GM18519 (cell line): ENCODE data around the gene SLC6A7.
"Not testable (repeated sequence)": the region's sequence is repeated elsewhere in the genome, so short reads cannot be mapped to it uniquely, and the experiment has no call there.

ENCODE experiments used
- ATAC-seq: cut with Tn5 transposase; IDR thresholded peaks from one replicate; pipeline ENCODE4 v1.9.1; 2021; ENCODE audit warnings: mild to moderate bottlenecking, moderate library complexity; ENCODE audit not compliant: unreplicated experiment, low FRiP score

Gene SLC6A7

DNA sequence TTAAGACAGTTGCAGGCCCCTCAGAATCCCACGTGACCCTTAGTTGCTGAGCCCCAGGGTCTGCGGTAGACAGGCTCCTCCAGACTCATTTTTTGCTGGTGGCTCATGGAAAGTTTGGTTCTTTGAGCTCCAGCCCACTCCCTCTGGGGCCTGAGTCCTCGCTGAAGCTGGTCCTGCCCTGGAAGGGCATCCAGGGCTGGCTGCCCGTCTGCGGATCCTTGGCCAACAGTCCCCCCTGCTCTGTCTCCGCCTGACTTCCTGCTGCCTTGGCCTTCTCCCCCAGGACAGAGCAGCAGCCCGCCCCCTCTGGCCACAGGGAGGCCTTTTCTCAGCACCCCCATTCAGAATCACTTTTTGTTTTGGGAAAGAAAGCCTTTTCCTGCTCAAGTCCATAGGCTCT lies 24.4 kb downstream of the SLC6A7 start:
- no peak for ATAC-seq

DNA sequence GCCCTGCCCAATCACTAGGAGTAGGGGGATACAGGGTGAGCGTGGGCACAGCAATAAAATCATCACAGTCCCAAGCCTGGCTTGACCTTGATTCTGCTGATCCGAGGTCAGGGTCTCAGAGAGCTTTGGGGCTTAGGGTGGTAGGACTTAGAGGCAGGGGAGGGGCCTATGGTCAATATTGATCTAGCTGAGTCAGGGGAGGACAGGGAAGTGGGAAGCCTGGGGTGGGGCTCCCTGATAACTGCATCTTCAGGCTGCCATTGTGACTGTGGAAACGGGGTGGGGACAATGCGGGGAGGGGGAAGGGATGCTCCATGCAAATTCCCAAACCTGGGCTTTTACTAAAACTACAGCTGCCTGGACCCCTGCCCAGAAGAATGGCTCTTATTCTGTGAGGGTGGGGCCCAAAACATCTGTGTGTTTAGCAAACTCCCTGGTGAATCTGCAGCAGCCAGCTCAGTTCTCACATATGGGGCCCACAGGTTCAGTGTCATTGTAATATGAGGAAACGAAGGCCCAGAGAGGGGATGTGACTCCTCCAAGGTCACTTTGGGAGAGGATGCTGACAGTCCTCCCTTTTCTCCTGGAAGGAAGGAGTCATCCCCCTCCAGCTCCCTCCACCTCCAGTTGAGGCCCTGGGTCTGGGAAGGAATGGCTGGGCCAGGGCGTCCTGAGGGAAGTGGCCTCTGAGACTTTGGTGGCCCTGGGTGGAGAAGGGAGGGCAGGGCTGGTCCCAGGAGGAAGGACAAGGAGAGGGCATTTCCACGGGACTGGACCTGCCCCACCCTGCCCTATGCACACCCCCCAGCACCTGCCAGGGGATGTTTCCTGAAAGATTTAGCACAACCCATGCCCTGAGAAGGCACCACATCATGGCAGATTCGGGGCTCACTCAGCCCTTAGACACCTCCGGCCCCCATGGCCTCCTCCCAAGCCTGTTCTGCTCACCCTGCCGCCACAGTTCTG lies 26.4 kb downstream of the SLC6A7 start:
- no peak for ATAC-seq

DNA sequence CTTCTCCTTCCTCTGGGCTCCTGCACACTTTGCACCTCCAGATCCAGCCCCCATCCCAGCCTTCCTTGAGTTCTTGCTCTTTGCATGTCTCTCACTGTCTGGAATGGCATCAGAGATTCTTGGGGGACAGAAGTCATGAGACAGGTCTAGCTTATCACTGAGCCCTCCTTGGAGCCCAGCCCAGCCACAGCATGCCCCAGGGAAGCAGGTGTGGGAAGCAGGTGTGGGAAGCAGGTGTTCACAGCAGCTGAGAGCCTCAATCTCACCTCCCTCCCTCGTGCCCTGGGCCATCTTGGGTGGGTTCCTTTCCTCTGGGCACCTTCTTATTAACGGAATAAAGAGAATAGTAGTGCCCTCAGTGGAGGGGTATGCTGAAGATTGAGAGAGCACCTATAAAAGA lies 27.2 kb downstream of the SLC6A7 start:
- no peak for ATAC-seq

DNA sequence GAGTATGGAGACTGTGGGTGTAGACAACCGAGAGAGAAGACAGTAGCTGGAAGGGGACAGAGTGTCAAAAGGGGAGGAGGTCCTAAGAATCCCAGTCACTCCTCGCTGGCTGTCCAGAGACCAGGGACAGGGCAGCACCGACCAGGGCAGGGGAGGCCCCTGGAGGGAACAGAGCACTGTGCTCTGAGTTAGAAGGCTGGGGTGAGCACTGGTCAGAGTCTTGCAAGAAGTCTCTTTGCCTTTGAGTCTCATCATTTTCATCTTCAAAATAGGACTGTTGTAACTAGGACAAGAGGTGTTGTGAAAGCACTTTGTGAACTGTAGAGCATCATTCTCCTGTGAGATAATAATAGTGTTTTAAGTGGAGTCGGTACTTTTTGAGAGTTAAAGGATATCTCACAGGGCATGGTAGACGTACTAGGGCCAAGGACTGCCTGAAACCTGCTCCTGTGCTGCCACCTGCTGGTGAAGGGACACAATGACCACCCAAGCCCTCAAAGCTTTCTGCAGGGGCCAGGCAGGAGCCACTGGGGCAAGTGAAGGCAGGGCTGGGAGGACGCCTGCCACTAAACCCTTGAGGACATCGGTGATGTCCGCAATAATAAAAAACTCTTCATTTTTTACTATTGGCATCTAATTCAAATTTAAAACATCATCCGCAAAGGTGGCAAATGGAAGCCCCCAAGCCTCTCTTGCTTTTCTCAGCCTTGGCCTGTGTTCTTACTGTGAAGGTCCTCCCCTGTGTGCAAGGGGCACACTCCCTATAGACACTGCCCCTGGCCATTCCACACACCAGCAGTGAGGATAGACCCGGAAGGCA lies 28.2 kb downstream of the SLC6A7 start:
- ATAC-seq = peak; percentile 69

DNA sequence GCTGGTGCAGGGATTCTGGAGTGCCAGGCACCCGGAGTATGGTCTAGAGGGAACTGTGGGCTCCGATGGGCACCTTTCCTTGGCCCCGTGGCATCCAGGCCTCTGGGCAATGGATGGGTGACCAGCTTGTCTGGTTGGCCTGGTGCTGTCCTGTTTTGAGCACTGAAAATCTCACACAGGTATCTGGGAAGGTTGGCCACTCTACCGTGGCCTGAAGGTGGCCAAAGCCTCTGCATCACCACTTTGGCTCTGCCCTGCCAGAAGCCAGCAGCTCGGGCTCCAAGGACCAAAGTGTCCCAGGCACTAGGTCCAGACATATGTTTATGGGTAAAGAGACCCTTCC lies 28.8 kb downstream of the SLC6A7 start:
- ATAC-seq = no peak

DNA sequence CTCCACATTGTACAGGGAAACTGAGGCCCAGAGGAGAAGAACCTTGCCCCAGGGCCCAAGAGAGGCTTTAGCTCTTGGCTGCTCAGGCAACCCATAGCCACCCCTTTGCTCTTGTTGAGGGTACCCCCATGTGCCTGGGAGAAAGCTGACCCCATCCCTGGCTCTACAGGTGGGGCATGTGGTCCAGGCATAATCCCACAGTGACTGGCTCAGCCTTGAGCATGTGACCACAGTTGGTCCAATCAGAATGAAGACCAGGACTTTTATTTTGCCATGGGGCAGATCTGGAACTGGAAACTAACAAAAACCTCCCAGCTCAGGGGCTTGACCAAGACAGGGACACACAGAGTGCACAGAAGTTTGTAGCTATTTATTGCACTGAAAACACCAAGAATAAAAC lies 29.3 kb downstream of the SLC6A7 start:
- ATAC-seq = no peak

DNA sequence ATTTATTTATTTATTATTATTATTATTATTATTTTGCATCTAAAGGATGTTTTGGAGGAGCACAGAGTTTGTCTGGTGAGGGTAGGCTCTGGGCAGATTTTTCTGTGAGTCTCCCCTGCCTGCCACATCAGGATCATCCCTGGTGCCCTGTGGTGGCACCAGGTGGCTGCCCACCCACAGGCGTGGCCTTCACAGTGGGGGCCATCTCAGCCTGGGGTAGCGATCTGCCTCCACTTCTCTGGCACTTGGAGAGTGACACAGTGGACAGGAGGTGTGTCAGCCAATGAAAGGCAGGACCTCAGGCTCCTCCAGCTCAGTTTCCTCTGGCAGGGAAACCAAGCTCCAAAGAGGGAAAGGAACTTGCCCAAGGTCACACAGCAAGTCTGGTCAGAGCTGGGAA lies 30.0 kb downstream of the SLC6A7 start:
- ATAC-seq = no peak

DNA sequence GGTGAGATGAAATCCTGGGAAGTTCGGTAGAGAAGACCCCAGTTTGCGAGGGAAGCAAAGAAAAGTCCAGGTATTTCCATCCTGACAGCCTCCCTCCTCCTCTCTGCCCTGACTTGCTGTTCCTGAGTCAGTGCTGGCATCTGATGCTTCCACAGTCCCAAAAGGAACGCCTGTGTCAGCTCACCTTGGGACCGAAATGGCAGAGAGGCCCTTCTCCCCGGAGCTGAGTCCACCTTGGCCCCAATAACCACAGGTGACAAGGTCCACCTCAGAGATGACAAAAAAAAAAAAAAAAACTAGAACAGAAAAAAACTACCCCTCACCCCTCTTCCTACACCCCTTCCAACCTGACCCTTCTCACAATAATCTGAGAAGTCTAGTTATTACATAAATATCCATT lies 31.6 kb downstream of the SLC6A7 start:
- no peak for ATAC-seq

DNA sequence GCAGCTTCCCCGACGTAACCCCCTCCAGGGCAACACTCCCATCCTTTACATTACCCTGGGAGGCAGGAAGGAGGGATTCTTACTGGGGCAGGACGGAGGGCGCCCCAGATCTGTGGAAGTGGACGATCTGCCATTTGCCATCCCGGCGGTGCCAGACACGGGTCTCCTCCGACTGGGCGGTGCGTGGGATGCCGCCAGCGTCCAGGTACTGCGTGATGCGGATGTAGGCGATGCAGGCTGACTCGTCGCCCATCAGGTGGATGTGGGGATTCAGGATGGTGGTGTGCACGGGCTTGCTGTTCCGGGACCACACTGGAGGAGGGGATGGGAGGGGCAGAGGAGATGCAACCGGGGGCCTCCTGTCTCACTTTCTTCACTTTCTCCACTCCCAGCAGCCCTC lies 33.0 kb downstream of the SLC6A7 start:
- no peak for ATAC-seq

DNA sequence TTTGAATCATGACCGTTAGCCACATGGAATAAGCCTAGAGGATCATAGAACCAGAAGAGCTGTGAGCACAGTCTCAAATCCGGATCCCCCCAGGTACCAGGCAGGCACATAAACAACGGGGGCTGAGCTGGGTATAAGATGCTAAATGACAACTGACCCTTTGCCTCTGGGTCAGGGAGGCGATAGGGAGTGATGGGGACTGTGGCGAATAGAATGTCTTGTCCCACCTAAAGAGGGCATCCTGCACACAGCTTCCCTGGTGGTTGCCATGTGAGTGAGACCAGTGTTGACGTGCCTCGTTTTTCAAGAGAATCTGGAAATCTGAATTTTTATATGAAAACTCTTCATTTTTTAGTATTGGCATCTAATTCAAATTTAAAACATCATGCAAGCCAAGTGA lies 33.6 kb downstream of the SLC6A7 start:
- no peak for ATAC-seq

DNA sequence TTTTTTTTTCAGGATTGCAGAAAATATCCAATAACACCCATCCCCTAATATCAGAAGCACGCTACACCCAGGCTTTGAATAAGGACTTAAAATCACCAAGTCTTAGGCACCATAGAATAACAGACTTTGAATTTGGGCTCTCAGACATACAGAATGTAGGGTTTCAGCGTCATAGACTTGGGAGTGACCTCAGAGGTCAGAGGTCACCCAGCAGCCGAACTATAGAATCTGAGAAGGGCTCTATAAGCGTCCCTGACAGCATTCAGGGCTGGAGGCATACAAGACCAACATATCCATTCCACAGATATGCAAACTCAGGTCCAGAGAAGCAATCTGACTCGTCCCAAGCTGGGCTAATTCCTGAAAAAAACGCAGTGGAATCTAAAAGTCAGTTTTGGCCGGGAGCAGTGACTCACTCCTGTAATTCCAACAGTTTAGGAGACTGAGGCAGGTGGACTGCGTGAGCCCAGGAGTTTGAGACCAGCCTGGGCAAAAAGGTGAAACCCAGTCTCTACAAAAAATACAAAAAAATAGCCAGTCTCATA lies 34.7 kb downstream of the SLC6A7 start:
- no peak for ATAC-seq

DNA sequence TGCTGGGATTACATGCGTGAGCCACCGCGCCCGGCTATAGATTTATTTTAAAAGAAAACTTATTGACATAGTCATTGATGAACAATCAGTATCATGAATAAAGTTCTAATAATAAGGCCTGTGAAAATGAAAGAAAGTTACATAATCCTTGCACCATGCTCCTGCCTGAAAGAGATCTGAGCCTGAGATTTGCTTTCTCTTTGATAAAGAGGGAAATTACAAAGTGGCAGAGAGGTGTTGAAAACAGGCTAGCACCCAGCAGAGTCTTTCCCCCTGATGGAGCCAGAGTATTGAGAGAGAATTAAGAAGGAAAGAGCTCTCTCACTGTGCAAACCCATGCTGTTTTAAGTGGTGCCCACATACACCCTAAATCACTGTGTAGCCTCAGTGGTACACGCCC lies 37.2 kb downstream of the SLC6A7 start:
- no peak for ATAC-seq

DNA sequence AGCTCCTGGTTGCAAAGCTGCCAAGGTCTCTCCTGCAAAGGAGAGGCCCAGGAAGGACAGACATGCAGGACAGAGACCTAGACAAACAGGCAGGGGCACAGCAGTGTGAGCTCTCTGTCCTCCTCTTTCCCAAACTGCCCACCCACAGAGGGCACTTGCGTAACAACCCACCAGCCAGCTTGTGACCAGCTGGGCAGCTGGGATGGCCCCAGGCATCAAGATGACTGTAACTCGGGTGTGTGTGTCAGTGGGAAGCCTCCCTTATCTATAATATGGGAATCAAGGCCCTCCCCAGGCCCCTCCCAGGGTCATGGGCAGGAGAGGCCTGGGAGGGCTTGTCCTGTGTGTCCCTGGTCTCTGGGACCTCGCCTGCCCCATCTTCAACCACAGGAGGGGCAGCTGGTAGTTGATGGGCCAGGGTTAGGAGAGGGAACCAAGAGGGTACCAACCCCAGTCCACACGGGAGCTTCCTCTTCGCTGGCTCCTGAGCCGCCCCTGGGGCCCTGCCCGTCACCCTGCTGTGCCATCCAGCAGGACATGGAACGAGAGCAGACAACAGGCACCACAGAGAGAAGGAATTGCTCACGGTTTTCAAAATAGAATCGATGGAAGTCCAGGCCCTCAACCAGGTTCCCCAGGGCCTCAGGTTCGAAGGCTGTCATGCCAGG lies 37.9 kb downstream of the SLC6A7 start:
- no peak for ATAC-seq

DNA sequence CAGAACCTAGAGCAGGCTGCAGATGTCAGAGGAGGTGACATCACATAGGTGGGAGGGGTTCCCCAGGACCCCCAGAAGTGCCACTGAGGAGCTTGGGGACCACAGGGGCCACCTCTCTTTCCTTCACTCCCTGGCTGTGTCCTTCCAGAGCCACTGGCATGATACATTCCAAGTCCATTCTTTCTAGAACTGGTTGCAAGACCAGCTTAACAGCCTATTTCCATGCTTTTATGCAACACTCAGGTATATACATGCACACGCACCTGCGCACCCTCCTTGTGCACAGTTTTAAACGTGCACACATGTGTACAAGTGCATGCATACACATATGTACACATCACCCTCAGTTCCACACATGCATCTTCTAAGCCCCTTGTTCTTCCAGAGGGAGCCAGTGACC lies 39.7 kb downstream of the SLC6A7 start:
- ATAC-seq = no peak

DNA sequence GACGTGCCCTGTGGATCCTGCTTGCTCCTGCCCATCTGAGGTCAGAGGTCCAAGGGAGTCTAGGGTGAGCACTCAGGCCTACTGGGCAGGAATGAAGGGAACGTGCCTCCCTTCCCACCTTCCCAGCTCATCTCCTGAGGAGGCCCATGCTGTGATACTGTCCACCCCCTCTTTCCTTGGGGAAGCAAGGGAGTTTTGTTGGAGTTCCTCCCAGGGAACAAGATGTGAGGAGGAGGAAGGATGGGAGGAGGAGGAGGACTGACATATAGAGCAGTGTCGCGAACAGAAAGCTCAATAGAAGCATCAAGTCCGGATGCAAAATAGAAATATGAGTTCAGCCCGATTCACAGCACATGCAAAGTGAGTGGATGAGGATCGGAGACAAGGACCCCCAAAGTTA lies 41.0 kb downstream of the SLC6A7 start:
- no peak for ATAC-seq

DNA sequence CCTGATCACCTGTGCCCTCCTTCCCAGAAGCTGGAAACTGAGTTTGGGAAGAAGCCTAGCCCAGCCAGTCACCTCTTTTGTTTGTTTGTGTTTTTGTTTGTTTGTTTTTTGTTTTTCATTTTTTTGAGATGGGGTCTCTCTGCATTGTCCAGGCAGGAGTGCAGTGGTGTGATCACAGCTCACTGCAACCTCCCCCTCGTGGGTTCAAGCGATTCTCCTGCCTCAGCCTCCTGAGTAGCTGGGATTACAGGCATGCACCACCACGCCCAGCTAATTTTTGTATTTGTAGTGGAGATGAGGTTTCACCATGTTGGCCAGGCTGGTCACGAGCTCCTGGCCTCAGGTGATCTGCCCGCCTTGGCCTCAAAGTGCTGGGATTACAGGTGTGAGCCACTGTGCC lies 43.8 kb downstream of the SLC6A7 start:
- not testable (repeated sequence) for ATAC-seq

DNA sequence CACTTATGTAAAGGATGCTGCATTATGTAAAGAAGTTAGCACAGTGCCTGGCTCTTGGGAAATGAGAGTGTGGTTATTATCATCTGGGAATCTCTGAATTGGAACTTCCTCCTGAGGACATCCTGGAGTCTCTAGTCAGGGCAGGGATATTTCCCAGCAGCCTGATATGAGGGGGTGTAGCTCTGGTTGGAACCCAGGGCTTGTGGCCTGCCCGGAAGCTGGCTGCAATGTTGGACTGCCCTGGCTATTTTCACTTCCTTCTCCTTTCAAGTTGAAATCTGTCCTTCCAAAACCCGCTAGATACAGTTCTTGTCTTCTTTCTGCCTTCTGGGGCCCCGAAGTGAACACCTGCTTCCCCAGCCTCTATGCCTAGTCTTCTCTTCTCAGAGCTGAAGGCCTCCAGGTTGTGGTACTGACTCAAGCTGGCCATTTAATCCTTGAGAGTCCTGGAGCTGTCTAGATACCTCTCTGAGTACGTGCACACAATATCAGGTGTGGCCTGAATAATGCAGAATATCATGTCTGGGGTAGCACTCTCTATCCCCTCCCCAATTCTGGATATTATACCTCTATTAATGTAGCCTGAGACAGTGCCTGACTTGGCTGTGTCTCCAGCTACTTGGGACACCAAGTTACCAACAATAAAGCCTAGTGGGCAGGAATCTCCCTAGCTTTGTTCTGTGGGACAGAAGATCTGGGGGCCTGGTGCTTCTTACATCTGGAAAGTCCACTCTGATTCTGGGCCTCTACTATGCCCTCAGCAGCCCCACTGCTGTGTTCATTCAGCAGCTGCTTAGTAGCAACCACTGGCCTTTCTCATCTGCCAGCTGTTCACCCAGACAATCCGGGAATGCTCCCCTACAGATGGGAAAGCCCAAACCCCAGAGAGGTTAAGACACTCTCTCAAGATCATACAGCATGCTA lies 45.0 kb downstream of the SLC6A7 start:
- ATAC-seq = no peak

DNA sequence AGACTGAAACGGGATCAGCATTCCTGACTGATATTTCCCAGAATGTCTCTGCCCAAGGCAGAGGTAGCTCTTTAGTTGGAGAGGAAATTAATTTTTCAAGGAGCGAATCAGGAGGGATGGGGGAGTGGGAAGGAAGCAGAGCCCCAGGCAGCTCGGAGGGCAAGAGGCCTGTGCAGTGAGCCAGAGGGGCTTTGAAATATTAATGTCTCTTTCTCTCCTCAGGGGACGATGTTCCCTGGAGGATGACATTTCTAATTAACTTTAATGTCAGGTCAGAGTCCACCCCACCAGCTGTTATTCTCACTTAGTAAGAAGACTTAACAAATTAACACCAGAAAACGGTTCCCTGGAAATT lies 45.6 kb downstream of the SLC6A7 start:
- no peak for ATAC-seq

DNA sequence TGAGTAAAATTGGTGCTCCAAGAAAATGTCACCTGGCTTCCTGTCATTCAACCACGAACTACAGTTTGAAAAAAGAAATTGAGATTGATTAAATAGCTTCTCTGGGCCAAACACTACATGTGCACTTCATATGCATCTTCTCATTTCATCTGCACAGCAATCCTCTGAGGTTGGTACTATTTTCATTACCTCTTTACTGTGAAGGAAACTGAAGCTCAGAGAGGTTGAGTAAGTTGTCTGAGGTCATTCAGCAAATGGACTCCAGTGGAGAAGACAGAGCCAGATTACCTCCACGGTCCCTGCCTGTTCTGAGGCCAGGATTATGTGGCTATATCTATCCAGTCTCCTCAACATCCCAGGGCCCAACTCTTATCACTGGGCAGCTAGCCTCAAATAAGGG lies 46.5 kb downstream of the SLC6A7 start:
- ATAC-seq = no peak
